Dedifferentiated amniotic fluid mesenchymal stem cell (primary cell): ENCODE measurements around the gene ARHGAP31.
"Not testable (repeated sequence)": the region's sequence is repeated elsewhere in the genome, so short reads cannot be mapped to it uniquely, and the experiment has no call there.

ENCODE experiments used
- DNase-seq: peaks from one replicate; pipeline ENCODE4 v3.0.0-alpha.2; 2016; ENCODE audit errors: extremely low spot score

ARHGAP31 gene

DNA sequence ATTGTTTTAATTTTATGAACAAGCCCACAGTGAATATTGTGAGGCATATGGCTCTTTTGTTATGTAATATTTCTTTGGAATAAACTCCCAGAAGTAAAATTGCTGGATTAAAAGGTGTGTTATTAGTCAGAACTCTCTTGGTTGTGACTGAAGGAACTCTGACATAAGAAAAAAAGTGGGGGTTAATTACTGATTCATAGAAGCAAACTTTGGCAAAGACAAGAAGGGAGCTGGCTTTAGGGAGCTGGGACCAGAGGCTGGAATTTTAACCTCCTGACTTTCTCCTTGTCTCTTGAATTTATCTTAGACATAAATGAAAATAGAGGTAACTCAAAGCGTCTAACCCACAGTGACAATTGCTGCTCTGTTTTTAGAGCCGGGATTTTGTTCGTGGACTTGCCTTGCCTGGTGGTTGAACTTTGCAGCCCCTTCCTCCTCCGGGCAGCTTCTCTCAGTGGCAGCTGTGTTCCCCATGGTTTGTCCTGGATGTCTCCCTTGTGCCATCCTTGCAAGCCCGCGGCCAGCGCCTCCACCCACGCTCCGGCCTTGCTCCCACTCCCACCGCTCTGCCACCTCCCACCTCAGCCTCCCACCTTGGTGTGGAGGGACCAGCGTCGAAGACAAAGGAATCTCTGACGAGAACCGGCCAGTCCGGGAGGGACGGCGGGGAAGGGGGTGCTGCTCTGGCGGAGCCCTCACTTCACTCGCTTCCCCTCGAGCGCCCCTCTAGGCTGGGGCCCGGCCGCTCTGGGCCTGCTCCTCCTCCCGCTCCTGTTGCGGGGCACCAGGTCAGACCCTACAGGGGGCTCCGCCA is 28.0 kb downstream of the ARHGAP31 start:
- DNase-seq: no peak

DNA sequence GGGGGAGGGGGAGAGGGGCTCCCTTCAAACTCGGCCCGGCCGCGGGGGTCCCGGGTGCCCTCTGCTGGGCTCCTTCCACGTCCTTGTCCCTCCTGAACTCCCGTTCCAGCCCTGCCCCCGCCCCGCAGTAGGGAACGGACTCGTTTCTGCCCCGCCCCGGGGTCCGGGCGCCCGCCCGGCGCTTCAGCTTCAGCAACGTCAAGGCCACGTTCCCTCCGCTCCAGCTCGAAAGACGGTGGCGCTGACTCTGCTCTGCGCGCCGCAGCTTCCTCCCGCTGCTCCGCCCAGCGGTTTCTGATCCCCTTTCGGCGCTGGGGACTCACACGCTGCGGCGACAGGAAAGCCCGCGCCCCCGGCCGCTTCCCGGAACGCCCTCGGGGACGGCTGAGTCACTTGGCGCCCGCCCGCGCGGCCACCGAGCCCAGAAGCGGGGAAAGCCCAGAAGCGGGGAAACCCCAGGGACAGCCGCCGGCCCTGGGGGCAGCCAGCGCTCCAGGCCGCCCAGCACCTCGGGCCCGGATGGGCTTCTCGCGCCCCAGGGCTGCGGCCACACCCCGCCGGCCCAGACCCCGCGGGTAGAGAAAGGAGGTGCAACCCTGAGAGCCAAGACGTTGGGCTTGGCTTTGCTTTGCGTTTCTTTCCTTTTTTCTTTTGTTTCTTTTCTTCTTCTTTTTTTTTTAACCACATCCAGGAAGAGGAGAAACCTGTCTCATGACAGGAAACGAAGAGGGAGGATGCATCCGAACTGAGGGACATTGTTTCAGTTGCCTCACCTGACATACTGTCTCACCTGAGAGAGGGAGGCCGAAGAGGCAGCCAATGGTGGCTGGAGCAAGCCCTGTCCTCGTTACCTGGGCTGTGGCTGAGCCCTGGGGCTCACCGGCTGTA is 28.9 kb downstream of the ARHGAP31 start:
- DNase-seq: peak; percentile 44

GRCh38 chr3:119323723-119324085 is 29.5 kb downstream of the ARHGAP31 start:
- no peak for DNase-seq

GRCh38 chr3:119324899-119325298 is 30.7 kb downstream of the ARHGAP31 start:
- no peak for DNase-seq

- DNase-seq: no peak
These were observed 32.8 kb downstream of the ARHGAP31 start for GRCh38 chr3:119326976-119327375.

- no peak for DNase-seq
These were observed 35.4 kb downstream of the ARHGAP31 start for GRCh38 chr3:119329551-119329950.

GRCh38 chr3:119330181-119330580 is 36.0 kb downstream of the ARHGAP31 start:
- no peak for DNase-seq

GRCh38 chr3:119330858-119331257 is 36.7 kb downstream of the ARHGAP31 start:
- DNase-seq: no peak

- peak; percentile 54 for DNase-seq
These were observed 37.5 kb downstream of the ARHGAP31 start for GRCh38 chr3:119331661-119332060.

GRCh38 chr3:119333773-119334509 is 39.8 kb downstream of the ARHGAP31 start:
- no peak for DNase-seq

DNA sequence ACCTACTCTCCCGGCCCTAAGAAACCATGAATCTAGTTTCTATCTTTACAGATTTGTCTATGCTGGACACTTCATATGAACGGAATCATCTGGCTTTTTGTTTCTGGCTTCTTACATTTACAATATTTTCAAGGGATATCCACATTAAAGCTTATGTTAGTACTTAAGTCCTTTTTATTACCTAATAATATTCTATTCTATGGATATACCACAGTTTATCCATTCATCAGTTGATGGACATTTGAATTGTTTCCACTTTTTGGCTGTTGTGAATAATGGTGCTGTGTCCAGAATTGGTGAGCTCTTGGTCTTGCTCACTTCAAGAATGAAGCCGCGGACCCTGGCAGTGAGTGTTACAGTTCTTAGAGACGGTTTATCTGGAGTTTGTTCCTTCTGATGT is 42.6 kb downstream of the ARHGAP31 start:
- DNase-seq: no peak

DNA sequence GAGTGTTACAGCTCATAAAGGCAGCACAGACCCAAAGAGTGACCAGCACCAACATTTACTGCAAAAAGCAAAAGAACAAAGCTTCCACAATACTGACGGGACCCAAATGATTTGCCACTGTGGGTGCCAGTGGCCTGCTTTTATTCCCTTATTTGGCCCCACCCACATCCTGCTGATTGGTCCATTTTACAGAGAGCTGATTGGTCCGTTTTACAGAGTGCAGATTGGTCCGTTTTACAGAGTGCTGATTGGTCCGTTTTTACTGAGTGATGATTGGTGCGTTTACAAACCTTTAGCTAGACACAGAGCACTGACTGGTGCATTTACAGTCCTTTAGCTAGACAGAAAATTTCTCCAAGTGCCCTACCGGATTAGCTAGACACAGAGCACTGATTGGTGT is 43.2 kb downstream of the ARHGAP31 start:
- DNase-seq: not testable (repeated sequence)

GRCh38 chr3:119338754-119339153 is 44.6 kb downstream of the ARHGAP31 start:
- DNase-seq: peak; percentile 48

DNA sequence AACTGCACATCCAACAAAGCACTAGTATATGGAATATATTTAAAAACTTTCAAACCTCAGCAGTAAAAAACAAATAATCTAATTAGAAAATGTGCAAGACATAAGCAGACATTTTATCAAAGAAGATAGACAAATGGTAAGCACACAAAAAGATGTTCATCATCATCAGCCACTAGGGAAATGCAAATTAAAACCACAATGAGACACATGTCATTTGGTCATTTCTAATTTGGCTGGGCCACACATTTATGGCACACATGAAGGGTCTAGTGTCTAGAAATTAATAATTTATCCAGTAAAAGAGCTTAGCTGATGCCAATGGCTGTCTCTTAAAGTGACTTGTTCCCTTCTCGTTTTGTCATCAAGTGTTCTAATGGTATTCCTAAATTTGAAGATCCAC is 45.8 kb downstream of the ARHGAP31 start:
- DNase-seq: no peak

GRCh38 chr3:119340446-119340845 is 46.3 kb downstream of the ARHGAP31 start:
- DNase-seq: no peak

- DNase-seq: no peak
These were observed 48.0 kb downstream of the ARHGAP31 start for GRCh38 chr3:119342176-119342575.

- DNase-seq: no peak
These were observed 49.5 kb downstream of the ARHGAP31 start for GRCh38 chr3:119343719-119344118.

DNA sequence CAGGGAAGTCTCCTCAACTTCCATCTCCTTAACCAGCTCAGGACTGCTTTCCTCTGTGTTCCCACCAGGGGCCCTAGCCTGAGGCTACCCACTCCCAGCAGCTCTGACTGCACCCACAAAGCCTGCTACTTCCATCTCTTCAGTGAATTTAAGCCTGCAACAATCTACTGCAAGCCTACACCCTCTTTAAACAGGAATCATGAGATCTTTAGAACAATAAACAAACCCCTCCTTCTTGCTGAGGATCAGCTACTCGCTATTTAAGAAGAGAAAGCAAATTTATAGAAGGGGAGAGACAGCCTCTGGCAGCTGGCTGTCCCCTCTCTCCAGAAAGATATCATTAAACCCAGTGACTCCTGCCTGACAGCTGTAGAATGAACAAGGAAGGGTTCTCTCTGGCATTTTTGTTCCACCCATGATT is 51.9 kb downstream of the ARHGAP31 start:
- peak; percentile 62 for DNase-seq

GRCh38 chr3:119347036-119347435 is 52.9 kb downstream of the ARHGAP31 start:
- DNase-seq: no peak

DNA sequence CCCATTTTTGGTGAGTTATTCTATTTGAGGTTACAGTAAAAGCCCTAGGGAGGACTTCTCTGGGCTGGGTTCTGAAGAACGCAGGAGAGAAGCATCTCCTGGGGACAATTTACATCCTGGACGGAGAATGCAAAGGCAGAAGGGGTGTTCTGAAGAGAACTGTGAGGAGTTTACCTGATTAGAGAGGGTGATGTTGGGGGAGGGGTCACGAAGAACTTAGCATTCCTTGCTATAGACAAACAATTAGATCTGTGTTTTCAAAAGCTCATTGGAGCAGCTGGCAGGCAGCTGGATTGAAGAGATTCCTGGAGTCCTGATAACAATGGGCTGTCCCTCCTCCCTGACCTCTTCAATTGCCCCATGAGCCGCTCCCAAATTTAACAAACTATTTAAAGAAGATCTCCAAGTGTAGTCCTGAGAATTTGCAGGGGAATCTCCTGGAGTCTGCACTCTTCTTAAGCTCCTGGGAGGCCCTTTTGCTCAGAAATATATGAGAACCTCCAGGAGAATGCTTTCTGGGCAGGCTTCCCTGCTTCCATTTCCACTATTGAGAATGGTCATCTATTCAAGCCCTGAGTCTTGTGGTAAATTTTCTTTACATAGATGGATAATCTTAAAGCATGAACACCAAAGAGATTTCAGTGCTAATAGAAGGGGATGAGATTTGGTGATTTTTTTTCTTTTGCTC is 55.3 kb downstream of the ARHGAP31 start:
- DNase-seq: no peak

- no peak for DNase-seq
These were observed 55.9 kb downstream of the ARHGAP31 start for GRCh38 chr3:119350114-119350513.

DNA sequence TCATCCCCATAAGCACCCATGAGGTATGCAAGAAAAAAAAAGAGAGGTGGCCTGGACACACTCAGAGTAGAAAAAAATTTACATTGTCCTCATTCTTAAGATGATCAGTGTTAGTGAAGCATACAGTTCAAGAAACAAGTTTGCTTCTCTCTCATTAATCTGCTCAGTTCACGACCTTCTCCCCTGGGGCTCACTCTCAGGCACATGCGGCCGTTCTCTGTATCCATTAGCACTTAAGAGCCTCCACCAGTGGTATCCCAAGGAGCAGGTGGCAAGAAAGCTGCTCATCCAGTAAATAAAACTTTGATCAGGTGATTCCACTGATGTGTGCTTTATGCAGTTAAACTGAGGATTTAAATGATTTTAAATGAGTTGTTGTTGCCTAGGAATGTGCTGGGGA is 57.4 kb downstream of the ARHGAP31 start:
- no peak for DNase-seq
